Liver (tissue), 3 donors: ENCODE results near the gene CAPG.
"Not testable (repeated sequence)": the region's sequence is repeated elsewhere in the genome, so short reads cannot be mapped to it uniquely, and the experiment has no call there.

Source experiments
- ATF3 ChIP-seq: IDR thresholded peaks from 2 replicates; pipeline ENCODE4 v1.6.1; 2016; ENCODE audit warnings: antibody characterized with exemption
- CTCF ChIP-seq: fragments of 150-350 bp; IDR thresholded peaks from 2 replicates; pipeline ENCODE4 v1.5.1; 2017; ENCODE audit warnings: improper control_type of control experiment, low read depth, low read length; ENCODE audit not compliant: missing input control
- EGR1 ChIP-seq, 2 donors: IDR thresholded peaks; 2 replicates each; pipeline ENCODE4 v1.6.1; 2016 to 2018; ENCODE audit warnings: antibody characterized with exemption in 2 of 2, low read depth in 2 of 2
- FOXA1 ChIP-seq: IDR thresholded peaks from 2 replicates; pipeline ENCODE4 v1.6.1; 2016; ENCODE audit warnings: antibody characterized with exemption
- JUND ChIP-seq, 2 donors: IDR thresholded peaks; 2 replicates each; pipeline ENCODE4 v1.6.1; 2016; ENCODE audit warnings: antibody characterized with exemption in 2 of 2
- MAX ChIP-seq: IDR thresholded peaks from 2 replicates; pipeline ENCODE4 v1.6.1; 2016; ENCODE audit warnings: antibody characterized with exemption
- RAD21 ChIP-seq, 2 donors: IDR thresholded peaks; 2 replicates each; pipeline ENCODE4 v1.6.1; 2016; ENCODE audit warnings: antibody characterized with exemption in 2 of 2, mild to moderate bottlenecking in 2 of 2
- RXRA ChIP-seq, 2 donors: IDR thresholded peaks; 2 replicates each; pipeline ENCODE4 v1.6.1; 2017 to 2018; ENCODE audit warnings: antibody characterized with exemption in 2 of 2, mild to moderate bottlenecking in 1 of 2
- SP1 ChIP-seq: IDR thresholded peaks from 2 replicates; pipeline ENCODE4 v1.6.1; 2018; ENCODE audit warnings: antibody characterized with exemption, mild to moderate bottlenecking
- TAF1 ChIP-seq: conservative IDR thresholded peaks from 2 replicates; pipeline ENCODE4 v1.6.1; 2016; ENCODE audit warnings: antibody characterized with exemption, mild to moderate bottlenecking
- YY1 ChIP-seq: IDR thresholded peaks from 2 replicates; pipeline ENCODE4 v1.6.1; 2016; ENCODE audit warnings: antibody characterized with exemption, mild to moderate bottlenecking
- ZBTB33 ChIP-seq: IDR thresholded peaks from 2 replicates; pipeline ENCODE4 v1.6.1; 2016; ENCODE audit warnings: antibody characterized with exemption
- TF ChIP-seq, protein P1 (sequence below): IDR thresholded peaks from 2 replicates; pipeline ENCODE4 v1.6.1; 2016; ENCODE audit warnings: antibody characterized with exemption, mild to moderate bottlenecking
- donor health status: healthy.
- donor health status: healthy.

- TF ChIP-seq, protein P1, sequence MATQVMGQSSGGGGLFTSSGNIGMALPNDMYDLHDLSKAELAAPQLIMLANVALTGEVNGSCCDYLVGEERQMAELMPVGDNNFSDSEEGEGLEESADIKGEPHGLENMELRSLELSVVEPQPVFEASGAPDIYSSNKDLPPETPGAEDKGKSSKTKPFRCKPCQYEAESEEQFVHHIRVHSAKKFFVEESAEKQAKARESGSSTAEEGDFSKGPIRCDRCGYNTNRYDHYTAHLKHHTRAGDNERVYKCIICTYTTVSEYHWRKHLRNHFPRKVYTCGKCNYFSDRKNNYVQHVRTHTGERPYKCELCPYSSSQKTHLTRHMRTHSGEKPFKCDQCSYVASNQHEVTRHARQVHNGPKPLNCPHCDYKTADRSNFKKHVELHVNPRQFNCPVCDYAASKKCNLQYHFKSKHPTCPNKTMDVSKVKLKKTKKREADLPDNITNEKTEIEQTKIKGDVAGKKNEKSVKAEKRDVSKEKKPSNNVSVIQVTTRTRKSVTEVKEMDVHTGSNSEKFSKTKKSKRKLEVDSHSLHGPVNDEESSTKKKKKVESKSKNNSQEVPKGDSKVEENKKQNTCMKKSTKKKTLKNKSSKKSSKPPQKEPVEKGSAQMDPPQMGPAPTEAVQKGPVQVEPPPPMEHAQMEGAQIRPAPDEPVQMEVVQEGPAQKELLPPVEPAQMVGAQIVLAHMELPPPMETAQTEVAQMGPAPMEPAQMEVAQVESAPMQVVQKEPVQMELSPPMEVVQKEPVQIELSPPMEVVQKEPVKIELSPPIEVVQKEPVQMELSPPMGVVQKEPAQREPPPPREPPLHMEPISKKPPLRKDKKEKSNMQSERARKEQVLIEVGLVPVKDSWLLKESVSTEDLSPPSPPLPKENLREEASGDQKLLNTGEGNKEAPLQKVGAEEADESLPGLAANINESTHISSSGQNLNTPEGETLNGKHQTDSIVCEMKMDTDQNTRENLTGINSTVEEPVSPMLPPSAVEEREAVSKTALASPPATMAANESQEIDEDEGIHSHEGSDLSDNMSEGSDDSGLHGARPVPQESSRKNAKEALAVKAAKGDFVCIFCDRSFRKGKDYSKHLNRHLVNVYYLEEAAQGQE: not testable (repeated sequence)
- TF ChIP-seq ZBTB33; EGR1 (IDR thresholded peaks at IDR 0.05; ENCODE audit: low read depth in 2 of 2); SP1; CTCF; MAX; JUND (IDR thresholded peaks at IDR 0.05); RXRA (IDR thresholded peaks at IDR 0.05); ATF3; FOXA1; YY1; TAF1; RAD21 (IDR thresholded peaks at IDR 0.05): not testable (repeated sequence)
Measured at GRCh38 chr2:85383151-85383550, 27.0 kb downstream of the CAPG start.
